Prostate gland (tissue), 2 donors: ENCODE results near the gene SPTA1.

Source experiments
- POLR2A ChIP-seq: fragments of 450-650 bp; IDR thresholded peaks from one replicate; pipeline ENCODE4 v1.6.1; 2016; ENCODE audit warnings: antibody characterized with exemption, mild to moderate bottlenecking
- POLR2AphosphoS5 ChIP-seq: sonication (generic); formaldehyde crosslinking; IDR thresholded peaks from one replicate; pipeline ENCODE4 v1.6.1; 2017; ENCODE audit warnings: antibody characterized with exemption
- TF ChIP-seq, protein P1 (sequence below), 4 experiments: fragments of 200-600 bp in 2 of 4; fragments of 450-650 bp in 2 of 4; sonication (generic) in 2 of 4; IDR thresholded peaks; 1 replicate in 3 of 4; 2 replicates in 1 of 4; pipeline ENCODE4 v1.5.1; 2016 to 2019; ENCODE audit warnings: antibody characterized with exemption in 4 of 4, mild to moderate bottlenecking in 2 of 4, moderate library complexity in 2 of 4

DNA sequence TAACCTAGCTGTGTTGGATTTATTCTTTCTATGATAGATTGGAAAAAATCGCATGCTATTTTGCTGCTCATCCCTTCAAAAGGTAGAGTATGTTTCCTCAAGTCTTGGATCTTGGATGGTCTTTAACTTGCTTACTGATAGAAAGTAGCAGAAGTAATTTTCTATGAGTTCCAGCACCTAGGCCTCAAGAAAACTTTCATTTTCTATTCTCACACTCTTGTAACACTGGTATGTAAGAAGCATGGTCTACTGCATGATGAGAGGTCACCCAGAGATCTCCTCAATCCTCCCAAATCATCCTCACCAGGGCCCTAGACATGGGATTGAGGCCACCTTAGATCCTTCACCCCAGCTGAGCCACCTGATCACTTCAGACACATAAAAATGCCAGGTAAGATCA, 7.2 kb downstream of the SPTA1 start:
- TF ChIP-seq, protein P1, sequence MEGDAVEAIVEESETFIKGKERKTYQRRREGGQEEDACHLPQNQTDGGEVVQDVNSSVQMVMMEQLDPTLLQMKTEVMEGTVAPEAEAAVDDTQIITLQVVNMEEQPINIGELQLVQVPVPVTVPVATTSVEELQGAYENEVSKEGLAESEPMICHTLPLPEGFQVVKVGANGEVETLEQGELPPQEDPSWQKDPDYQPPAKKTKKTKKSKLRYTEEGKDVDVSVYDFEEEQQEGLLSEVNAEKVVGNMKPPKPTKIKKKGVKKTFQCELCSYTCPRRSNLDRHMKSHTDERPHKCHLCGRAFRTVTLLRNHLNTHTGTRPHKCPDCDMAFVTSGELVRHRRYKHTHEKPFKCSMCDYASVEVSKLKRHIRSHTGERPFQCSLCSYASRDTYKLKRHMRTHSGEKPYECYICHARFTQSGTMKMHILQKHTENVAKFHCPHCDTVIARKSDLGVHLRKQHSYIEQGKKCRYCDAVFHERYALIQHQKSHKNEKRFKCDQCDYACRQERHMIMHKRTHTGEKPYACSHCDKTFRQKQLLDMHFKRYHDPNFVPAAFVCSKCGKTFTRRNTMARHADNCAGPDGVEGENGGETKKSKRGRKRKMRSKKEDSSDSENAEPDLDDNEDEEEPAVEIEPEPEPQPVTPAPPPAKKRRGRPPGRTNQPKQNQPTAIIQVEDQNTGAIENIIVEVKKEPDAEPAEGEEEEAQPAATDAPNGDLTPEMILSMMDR (IDR thresholded peaks at IDR 0.05) = no peak
- TF ChIP-seq POLR2AphosphoS5 (no peak), POLR2A (no peak)
